Epithelial cell of prostate (primary cell): ENCODE results near the gene GRK2.
A peak's percentile ranks its signal among the peaks of the same experiment; 100 is the strongest.
"Not testable (repeated sequence)": the region's sequence is repeated elsewhere in the genome, so short reads cannot be mapped to it uniquely, and the experiment has no call there.

Experiments
- DNase-seq: peaks from one replicate; pipeline ENCODE4 v3.0.0-alpha.2; 2011; ENCODE audit warnings: low read depth, low spot score
- H3K27ac ChIP-seq: fragments of 450-650 bp; 2 replicates; pipeline ENCODE4 v1.5.1; 2017; ENCODE audit warnings: mild to moderate bottlenecking

The GRK2 gene

DNA sequence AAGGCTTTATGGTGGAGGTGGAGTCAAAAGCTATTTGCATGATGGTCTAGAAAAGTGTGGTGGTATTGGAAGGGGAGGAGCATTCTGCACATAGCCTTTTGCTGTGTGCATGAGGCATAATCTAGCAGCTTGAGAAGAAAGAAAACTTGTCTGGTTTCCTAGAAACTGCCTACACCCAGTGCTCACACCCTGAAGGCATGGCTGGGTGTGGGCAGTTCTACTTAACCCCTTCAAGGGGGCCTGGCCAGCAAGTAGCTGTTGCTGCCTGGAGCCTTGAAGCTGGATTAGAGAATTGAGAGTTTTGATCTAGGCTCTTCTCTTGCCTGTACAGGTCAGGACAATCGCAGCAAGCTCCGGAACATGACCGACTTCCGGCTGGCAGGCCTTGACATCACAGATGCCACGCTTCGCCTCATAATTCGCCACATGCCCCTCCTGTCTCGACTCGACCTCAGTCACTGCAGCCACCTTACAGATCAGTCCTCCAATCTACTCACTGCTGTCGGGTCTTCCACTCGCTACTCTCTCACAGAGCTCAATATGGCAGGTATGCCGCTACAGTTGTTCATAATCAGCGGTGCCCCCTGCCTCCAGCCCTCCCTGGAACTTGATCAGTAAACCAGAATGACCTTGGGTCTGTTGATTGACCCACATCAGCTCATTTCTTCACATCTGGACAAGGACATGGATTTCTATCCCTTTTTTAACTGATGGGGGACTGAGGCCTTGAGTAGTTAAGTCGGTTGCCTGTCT lies 12.2 kb upstream of the GRK2 start:
- no peak for DNase-seq

DNA sequence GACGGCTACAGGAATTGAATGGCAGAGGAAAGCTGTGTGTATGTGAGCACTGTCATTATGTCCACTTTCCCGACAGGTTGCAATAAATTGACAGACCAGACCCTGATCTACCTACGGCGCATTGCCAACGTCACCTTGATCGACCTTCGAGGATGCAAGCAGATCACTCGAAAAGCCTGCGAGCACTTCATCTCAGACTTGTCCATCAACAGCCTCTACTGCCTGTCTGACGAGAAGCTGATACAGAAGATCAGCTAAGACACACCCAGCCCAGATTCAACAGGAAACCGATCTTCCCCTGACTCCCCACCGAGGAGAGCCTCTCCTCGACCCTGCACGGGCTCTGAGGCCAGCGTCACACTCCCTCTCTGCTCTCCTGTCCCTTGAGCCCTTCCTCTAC lies 11.5 kb upstream of the GRK2 start:
- no peak overlapping the region for H3K27ac ChIP-seq
- no peak for DNase-seq

More for the DNA sequence above, 12.2 kb upstream of the GRK2 start:
- peak overlapping the region; percentile 43 for H3K27ac ChIP-seq

DNA sequence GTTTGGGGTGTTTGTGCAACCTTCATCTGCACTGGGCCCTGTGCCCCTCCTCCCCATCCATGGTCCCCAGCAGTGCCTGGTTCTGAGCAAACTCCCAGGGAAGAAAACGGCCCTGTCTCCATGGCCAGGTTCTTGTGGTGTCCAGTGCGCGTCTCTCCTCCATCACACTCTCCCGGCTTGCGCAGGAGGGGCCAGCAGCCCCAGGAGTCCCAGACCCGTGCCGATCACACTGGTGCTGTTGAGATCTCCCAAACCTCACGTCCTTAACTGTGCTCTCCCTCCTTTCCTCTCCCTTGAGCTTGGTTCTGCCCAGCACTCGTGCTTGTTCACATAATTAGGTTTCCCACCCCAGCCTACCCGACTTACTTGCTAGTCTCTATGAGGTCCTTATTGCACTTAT lies 10.9 kb upstream of the GRK2 start:
- no peak for DNase-seq
- no peak overlapping the region for H3K27ac ChIP-seq

DNA sequence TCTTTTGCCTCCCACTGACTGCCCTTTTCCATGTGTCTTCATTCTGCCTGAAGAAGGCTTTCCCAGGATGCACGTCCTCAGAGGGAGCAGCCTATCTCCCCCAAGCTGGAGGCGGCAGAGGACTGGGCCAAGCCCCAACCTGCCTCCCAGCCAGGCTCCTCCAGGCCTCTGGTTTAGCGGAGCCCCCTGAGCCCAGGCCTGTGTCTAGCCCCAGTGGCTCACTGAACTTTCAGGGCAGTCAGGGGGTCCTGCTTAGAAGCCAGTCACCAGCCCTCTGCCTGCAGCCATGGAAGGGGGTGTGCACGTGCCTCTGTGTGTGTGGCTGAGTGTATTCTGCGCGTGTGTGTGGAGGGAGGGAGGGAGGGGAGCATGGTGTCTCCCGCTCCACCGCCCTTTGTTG lies 10.4 kb upstream of the GRK2 start:
- H3K27ac ChIP-seq: no peak overlapping the region
- no peak for DNase-seq

DNA sequence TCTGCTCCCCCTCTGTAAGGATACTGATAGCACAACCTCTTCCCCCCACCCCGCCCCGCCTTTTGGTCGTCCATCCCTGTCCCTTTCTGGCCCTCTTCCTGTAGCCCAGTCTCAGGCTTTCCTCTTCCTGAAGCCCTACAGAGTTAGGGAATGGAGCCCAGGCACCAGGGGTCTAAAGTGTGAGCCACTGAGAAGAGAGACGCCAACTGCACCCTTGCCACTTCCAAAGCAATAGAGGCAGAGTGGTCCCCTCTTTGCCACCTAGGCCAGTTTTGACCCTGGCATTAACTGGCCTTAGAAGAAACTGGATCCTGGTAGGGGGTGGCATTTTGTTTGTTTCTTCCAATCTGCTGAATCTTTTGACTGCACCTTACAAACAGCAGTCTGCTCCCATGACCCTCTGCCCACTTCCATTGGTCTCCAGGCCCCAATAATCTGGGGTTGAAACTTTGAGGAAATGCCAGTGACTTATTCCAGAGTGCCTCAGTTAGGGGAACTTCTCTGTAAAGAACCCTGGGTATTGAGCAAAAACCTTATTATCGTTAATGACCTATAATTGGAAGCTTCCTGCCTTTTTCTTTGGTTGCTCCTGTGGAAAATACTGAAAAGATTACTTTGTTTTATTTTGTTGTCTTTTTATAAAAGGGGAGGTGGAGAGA lies 9.7 kb upstream of the GRK2 start:
- H3K27ac ChIP-seq: no peak overlapping the region
- no peak for DNase-seq

DNA sequence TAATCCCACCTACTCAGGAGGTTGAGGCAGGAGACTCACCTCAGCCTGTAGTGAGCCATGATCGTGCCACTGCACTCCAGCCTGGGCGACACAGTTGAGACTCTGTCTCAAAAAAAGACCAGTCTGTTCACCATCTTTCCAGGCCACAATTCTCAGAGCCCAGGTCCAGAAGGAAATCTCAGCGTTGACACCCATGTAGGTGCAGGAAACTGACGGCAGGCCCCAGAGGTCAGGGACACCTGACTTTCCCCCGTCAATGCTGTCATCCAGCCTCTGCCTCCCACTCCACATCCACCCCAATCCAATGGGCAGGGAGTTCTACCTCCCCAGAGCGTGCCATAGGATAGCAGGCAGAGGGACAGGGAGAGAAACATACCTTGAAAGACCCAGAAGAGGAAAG lies 5.9 kb upstream of the GRK2 start:
- no peak for DNase-seq
- H3K27ac ChIP-seq: no peak overlapping the region

DNA sequence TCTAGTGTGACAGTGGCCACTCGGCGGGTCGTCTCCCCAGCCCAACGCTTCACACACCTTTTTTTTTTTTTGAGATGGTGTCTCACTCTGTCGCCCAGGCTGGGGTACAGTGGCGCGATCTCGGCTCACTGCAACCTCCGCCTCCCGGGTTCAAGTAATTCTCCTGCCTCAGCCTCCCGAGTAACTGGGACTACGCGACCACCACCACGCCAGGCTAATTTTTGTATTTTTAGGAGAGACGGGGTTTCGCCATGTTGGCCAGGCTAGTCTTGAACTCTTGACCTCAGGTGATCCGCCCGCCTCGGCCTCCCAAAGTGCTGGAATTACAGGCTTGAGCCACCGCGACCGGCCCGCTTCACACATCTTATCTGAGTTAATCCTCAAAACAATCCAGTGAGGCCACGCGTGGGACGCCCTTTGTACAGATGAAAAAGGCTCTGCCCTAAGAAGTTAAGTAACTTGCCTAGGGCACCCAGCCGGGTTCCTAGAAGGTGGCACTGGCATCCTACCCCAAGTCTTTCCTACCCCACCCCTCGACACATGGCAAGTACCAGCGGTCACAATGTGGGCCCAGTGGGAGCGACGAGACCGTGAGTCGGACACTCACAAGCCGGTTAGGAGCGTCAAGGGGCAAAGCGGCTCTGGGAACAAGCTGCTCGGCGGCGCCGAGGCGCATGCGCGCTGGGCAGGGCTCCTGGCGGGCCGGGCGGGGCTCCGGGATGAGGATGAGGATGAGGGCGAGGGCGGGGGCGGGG lies 5.2 kb upstream of the GRK2 start:
- DNase-seq, H3K27ac ChIP-seq: not testable (repeated sequence)

DNA sequence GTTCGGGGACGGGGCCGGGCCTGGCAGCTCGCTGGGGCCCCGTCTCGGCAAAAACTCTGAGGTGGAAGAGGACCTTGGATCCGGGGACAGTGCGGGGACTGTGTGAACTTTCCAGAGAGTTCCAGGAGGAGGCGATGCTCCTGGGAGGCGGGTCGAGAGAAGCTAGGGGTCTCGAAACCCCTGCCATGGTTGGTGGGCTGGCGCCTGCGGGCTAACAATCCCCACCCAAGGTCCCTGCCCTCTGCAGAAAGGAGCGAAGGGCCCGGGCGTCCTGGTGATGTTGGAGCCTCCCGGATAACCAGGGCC lies 4.7 kb upstream of the GRK2 start:
- H3K27ac ChIP-seq: no peak overlapping the region
- DNase-seq: no peak

DNA sequence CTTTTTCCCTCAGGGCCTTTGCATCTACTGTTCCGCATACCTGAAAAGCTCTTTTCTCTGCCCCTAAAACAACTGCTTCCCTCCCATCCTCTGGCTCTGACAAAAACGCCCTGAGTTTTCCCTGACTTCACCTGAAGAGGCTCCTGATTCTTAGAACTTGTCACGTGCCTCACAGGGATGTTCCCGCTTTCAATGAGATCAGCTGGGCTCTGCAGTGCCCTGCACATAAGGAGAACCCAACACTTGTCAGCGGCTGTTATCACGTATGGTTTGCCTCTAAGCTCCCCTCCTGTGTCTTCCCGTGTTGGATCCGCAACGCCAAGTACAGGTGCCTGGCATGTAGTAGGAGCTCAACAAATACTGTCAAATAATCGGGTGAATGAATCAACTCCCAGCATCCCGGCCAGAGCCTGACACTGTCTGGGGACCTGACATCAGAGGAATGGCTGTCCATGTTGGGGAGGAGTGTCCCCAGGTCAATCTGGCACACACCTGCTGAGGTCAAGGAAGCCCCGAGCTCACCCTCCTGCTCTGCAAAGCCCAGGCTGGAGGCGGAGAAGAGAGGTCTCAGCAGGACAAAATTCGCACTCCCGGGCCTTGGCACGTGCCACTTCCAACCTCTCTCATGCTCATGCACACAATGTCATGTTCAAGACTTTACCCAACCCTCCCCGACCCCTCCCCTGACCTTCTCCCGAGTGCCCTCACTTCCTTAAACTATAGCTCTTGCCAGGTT lies 4.2 kb upstream of the GRK2 start:
- H3K27ac ChIP-seq: no peak overlapping the region
- no peak for DNase-seq

DNA sequence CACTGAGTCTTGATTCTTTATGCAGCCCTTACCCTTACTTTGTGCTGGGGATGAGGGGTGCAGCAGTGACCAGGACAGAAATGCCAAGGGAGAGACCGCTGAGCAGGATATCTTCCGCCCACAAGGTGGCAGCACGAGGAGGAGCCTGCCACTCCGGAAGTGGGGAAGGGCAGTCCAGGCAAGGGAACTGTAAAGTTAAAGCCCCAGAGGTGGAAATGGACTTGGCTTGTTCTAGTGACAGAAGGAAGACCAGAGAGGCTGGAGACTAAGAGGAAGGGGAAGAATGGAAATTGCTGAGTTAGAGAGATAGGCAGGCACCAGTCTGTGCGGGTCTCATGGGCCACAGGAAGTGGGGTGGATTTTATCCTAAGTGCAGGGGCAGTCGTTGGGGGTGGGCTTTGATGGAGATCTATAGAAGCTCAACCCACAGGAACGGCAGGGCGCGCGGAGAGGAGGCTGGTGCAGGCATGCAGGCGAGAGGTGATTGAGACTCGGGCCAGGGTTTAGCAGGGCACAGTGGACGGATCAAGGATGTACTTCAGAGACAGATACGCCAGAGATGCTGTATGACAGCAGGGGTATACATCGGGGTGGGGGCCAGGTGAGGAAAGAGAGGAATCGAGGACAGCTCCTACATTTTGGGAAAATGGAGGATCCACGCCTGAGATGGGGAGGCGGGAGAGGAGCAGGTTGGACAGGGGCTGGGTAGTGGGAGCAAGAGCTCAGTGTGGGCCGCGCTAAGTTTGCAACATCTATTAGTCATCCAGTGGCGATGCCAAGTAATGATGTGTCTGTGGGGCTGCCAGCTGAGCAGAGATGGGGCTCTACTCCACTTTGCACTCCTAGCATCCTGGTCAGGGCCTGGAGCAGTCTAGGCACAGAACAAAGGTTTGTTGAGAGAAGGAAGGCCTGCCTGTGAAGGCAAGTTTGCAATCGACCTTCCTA lies 3.3 kb upstream of the GRK2 start:
- H3K27ac ChIP-seq: peak overlapping the region; percentile 69
- no peak for DNase-seq

DNA sequence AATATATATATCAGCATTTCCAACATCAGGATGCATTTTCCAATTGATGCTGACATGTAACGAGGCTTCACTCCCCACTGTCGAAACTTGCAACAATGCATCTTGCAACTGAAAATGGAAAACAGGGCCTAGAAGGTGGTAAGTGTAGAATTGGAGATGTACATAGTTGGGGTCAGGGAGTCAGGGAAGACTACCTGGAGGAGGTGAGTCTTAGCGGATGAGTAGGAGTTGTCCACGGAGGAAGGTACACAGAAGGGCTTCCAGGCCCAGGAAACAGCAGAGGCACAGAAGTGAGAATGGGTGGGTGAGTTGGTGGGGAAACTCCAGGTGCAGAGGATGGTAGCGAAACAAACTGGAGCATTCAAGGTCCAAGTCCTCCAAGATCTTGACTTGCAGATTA lies 2.0 kb upstream of the GRK2 start:
- H3K27ac ChIP-seq: peak overlapping the region; percentile 32
- no peak for DNase-seq

DNA sequence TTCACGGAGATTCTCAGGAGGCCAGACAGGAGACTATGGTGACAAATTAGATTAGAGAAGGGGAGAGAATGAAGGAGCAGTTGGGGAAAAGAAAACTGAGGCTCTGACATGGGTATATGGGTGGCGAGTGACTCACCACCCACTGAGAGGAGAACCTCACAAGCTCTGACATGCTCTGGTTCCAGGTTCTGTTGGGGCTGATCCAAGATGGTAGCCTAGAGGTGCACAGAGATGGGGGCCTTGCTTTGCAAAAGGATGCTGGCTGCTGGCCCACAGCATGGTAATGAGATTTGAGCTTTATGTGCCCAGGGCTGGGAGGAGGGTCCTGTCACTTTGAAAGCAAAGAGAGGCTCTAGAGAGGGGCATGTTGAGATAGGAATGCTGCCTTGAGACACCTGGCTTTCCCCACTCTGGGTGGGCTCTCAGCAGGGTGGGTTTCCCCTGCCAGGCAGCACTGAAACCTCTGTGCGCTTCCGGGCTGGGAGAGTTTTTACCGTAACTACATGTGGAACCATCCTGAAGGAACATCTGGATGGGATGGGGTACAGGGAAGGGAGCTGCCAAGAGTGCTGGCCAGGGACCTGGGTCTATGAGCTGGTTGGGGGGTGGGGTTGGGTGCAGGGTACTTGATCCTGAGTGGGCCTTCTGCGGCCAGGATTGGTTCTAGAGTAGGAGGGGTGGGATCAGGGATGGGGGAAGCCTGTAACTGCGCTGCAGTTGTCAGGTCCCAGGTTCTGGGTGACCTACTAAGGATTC lies 1.2 kb upstream of the GRK2 start:
- H3K27ac ChIP-seq: peak overlapping the region; percentile 32
- no peak for DNase-seq

DNA sequence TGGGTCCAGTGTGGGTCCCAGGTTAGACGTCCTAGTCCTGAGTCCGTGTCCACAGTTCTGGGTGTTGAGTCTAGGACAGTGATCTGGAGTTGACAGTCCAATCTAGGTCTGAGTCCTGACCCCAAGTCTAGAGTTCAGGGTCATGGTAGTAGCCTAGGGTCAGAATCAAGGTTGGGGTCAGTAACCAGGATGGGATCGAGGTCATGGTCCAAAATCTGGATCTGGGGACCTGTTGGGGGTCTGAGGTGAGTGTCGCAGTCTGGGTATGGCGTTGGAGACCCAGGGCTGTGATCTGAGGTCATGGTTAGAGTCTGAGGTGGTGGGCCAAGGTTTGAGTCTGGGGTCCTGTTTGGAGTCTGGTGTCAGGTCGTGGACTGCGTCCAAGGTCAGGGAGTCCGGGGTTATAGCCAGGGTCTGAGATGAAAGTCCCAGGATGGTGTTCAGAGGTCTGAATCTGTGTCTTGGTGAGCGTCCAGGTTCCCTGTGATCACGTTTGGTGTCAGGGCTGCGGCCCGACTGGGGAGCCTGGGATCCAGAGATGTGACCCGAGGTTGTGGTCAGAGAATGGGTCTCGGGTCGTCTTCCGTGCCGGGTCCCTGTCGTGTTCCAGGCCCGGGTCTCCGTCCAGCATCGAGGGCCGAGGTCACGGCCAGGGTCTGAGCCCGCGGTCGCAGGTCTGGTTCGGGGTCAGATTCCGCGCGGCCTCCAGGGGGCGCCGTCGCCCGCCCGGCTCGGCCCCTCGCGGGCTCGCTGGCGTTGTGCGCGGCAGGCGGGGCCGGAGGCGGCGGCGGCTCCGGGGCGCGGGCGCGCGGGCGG lies 432 bp upstream of the GRK2 start:
- peak overlapping the region; percentile 66 for H3K27ac ChIP-seq
- no peak for DNase-seq

DNA sequence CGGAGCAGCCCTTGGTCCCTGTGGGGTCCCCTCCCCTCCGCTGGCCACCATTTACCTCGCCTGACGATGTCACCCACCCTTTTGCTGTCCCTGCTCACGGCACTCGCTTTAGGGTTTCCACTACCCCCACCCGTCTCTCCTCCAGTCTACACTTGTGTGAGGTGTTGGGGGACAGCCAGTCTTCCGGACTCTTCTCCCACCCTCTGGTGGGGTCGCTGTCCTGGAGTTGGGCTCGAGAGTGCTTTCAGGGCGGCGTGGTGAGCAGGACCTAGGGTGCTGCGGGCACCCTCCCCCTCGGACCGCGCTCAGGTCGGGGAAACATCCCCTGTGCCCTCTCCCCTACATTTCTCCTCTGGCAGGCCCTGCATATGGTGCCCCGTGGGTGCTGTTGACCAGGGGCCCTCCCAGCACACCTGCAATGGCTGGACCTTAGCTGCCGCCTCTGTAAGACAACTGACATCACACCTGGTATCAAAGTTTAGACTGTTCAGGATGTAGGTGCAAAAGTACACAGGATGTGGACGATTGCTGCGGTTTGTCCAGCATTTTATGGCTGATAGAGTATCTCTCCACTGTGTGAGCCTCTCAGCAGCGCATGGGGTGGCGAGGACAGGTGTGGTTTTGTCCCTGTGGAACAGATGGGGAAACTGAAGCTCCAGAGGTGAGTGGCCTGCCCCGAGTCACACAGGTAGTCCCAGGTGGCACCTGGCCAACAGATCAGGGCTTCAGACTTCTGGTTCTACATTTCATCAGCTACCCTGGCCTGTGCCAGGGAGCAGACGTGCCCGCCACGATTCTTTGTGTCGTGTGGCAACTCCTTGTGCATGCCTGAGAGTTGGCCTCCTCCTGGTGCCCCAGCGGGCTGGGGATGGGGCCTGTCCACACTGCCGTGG lies 1.2 kb downstream of the GRK2 start:
- peak overlapping the region; percentile 66 for H3K27ac ChIP-seq
- no peak for DNase-seq

DNA sequence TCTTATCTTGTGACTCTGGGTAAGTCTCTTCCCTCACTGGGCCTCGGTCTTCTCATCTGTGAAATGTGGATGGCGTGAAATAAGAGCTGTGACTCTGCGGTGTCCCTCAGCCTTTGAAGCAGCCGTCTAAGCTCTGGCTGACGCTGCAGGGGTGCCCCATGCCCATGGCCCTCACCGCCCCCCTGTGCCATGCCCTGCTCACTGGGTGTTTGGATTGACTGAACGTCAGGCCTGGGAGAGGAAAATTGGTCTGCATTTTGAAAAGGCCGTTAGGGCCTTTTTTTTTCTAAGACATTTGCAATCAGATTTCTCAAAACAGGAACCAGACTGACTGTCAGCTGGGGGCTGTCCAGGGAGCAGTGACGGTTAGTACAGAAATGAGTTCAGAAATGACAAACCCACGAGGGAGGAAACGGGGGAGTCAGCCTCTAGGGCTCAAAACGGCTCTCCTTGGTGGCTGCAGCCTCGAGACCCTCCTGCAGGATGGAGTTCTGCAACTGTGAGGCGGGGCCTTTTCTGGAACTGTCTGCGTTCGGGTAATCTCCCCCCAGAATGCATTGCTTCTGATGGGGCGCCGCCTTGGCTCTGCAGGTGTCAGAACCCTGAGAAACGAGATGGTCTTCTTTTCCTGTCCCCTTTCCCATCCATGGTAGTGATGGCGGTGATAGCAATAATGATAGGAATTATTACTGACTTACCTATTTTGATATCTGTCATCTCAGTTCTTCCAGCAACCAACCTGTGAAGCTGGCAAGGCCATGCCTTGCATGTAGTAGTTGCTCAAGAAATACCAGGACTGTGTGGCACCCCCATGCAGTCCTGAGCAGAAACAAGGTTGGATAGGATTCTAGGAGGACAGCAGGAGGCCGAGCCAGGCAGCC lies 2.0 kb downstream of the GRK2 start:
- H3K27ac ChIP-seq: peak overlapping the region; percentile 66
- DNase-seq: no peak

DNA sequence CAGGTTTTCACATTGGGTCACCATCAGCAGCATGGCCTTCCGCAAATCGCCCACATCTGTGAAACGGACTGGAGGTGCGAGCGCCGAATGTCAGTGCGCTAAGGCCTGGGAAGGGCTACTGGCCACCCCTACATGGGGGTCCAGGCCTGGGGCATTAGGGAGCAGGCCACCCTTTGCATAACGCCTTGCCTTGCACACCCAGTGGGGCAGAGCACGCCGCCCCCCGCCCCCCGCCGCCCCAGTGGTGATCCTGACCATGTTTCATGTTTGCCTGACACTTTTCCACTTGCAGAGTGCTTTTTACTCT lies 2.6 kb downstream of the GRK2 start:
- DNase-seq: no peak
- no peak overlapping the region for H3K27ac ChIP-seq
